ENCODE data around the gene GRIP1. TPM values are rescaled to one million over a fixed set of nuclear protein-coding genes. Genes with fewer than 3 reads are reported as not detected.

GRIP1 gene
- total RNA-seq, 1 experiment from 2014 or later, result 22.5 TPM

DNA sequence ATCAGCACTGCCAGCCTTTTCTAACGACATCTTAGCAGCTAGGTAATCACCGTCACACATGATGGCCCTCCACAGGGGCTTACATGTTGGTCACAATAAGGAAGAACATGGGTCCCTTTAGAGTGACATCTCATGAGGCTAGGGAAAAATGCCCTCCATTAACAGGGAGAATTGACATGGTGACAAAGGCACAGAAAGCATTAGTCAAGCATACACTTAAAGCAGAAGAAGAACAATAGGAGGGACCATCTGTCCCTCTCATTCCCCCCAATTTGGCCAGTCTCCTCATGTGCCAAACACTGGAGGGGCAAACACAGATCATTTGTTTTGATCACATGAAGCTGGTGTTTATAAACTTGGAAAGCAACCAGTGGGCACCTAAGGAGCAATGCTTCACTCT is 78.0 kb downstream of the GRIP1 start:
- H3K27me3 Mint-ChIP-seq (ENCODE audit: low read depth), result no peaks in the 10 kb centered on the region
- no peak for TF ChIP-seq FOXK1 (CRISPR knock-in tag; IDR thresholded peaks at IDR 0.05)
- TF ChIP-seq, protein P1, sequence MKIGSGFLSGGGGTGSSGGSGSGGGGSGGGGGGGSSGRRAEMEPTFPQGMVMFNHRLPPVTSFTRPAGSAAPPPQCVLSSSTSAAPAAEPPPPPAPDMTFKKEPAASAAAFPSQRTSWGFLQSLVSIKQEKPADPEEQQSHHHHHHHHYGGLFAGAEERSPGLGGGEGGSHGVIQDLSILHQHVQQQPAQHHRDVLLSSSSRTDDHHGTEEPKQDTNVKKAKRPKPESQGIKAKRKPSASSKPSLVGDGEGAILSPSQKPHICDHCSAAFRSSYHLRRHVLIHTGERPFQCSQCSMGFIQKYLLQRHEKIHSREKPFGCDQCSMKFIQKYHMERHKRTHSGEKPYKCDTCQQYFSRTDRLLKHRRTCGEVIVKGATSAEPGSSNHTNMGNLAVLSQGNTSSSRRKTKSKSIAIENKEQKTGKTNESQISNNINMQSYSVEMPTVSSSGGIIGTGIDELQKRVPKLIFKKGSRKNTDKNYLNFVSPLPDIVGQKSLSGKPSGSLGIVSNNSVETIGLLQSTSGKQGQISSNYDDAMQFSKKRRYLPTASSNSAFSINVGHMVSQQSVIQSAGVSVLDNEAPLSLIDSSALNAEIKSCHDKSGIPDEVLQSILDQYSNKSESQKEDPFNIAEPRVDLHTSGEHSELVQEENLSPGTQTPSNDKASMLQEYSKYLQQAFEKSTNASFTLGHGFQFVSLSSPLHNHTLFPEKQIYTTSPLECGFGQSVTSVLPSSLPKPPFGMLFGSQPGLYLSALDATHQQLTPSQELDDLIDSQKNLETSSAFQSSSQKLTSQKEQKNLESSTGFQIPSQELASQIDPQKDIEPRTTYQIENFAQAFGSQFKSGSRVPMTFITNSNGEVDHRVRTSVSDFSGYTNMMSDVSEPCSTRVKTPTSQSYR (CRISPR knock-in tag; IDR thresholded peaks at IDR 0.05), result no peak
- TF ChIP-seq MLX (CRISPR knock-in tag; IDR thresholded peaks at IDR 0.05), result no peak
- TF ChIP-seq TCF7 (CRISPR knock-in tag; IDR thresholded peaks at IDR 0.05; ENCODE audit: low read depth), result no peak
- TF ChIP-seq NR2C2 (CRISPR knock-in tag; IDR thresholded peaks at IDR 0.05), result no peak
- TF ChIP-seq TEAD4 (CRISPR knock-in tag; IDR thresholded peaks at IDR 0.05), result no peak
- TF ChIP-seq JUN (CRISPR knock-in tag; IDR thresholded peaks at IDR 0.05), result no peak
- no peak for TF ChIP-seq OVOL2 (CRISPR knock-in tag; IDR thresholded peaks at IDR 0.05; ENCODE audit: borderline replicate concordance)
- TF ChIP-seq FOXJ3 (CRISPR knock-in tag; IDR thresholded peaks at IDR 0.05; ENCODE audit: borderline replicate concordance), result no peak
- no peak for TF ChIP-seq IRF2 (CRISPR knock-in tag; IDR thresholded peaks at IDR 0.05; ENCODE audit: borderline replicate concordance, low read depth)
- TF ChIP-seq ZNF219 (CRISPR knock-in tag; IDR thresholded peaks at IDR 0.05; ENCODE audit: borderline replicate concordance), result no peak
- TF ChIP-seq ETV6 (CRISPR knock-in tag; IDR thresholded peaks at IDR 0.05), result no peak
- no peak for TF ChIP-seq EMX1 (CRISPR knock-in tag; IDR thresholded peaks at IDR 0.05)
- TF ChIP-seq HMGA2 (CRISPR knock-in tag; IDR thresholded peaks at IDR 0.05), result no peak
- TF ChIP-seq, protein P2, sequence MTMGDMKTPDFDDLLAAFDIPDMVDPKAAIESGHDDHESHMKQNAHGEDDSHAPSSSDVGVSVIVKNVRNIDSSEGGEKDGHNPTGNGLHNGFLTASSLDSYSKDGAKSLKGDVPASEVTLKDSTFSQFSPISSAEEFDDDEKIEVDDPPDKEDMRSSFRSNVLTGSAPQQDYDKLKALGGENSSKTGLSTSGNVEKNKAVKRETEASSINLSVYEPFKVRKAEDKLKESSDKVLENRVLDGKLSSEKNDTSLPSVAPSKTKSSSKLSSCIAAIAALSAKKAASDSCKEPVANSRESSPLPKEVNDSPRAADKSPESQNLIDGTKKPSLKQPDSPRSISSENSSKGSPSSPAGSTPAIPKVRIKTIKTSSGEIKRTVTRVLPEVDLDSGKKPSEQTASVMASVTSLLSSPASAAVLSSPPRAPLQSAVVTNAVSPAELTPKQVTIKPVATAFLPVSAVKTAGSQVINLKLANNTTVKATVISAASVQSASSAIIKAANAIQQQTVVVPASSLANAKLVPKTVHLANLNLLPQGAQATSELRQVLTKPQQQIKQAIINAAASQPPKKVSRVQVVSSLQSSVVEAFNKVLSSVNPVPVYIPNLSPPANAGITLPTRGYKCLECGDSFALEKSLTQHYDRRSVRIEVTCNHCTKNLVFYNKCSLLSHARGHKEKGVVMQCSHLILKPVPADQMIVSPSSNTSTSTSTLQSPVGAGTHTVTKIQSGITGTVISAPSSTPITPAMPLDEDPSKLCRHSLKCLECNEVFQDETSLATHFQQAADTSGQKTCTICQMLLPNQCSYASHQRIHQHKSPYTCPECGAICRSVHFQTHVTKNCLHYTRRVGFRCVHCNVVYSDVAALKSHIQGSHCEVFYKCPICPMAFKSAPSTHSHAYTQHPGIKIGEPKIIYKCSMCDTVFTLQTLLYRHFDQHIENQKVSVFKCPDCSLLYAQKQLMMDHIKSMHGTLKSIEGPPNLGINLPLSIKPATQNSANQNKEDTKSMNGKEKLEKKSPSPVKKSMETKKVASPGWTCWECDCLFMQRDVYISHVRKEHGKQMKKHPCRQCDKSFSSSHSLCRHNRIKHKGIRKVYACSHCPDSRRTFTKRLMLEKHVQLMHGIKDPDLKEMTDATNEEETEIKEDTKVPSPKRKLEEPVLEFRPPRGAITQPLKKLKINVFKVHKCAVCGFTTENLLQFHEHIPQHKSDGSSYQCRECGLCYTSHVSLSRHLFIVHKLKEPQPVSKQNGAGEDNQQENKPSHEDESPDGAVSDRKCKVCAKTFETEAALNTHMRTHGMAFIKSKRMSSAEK (CRISPR knock-in tag; IDR thresholded peaks at IDR 0.05; ENCODE audit: borderline replicate concordance), result no peak
- TF ChIP-seq E2F4 (CRISPR knock-in tag; IDR thresholded peaks at IDR 0.05; ENCODE audit: borderline replicate concordance, low read depth), result no peak
- no peak for TF ChIP-seq JAZF1 (CRISPR knock-in tag; IDR thresholded peaks at IDR 0.05)
- TF ChIP-seq ARID4B (CRISPR knock-in tag; IDR thresholded peaks at IDR 0.05; ENCODE audit: borderline replicate concordance), result no peak
- no peaks in the 10 kb centered on the region for H3K9me3 Mint-ChIP-seq
- peaks cover 61% of the 10 kb centered on the region for H3K4me1 Mint-ChIP-seq
- POLR2A ChIA-PET, result no interaction called here
- ATAC-seq (no peak), DNase-seq (ENCODE audit: low spot score) (no peak)
- H3K4me3 Mint-ChIP-seq, result no peak overlapping the region
- CTCF ChIA-PET, result no interaction called here
- no peak overlapping the region for H3K27ac Mint-ChIP-seq
- no peaks in the 10 kb centered on the region for H3K36me3 Mint-ChIP-seq

All from WTC11 (cell line).